ENCODE results near the gene SPTBN1.

Gene SPTBN1

DNA sequence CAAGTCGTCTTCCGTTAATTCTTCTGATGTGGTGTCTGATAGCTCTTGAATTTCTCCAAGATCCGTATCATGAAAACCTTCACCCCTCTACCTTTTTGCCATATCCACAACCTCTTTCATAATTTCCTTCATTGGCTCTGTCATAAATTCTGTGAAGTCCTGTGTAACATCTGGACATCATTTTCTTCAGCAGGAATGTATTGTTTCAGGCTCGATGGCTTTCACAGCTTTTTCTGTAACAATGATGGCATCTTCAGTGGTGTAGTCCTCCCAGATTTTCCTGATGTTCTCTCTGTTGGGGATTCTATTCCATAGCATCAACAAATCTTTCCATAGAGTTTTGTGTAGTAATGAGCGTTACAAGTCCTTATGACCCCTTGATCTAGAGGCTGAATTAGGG lies 153.1 kb downstream of the SPTBN1 start:
- Histone ChIP-seq H3K4me2 (ENCODE audit: low read length) (no peak overlapping the region), H3K4me1 (ENCODE audit: control insufficient read depth, insufficient read depth, low read length) (peaks cover 63% of the 10 kb centered on the region), H3K27me3 (ENCODE audit: control insufficient read depth, insufficient read depth, low read length) (no peaks in the 10 kb centered on the region), H3K36me3 (ENCODE audit: insufficient read depth, low read length) (peaks cover 12% of the 10 kb centered on the region), H3K4me3 (ENCODE audit: low read length) (no peak overlapping the region), H3K9ac (ENCODE audit: low read depth, low read length) (no peak overlapping the region), H3K9me3 (replicated peaks; ENCODE audit: low read length) (no peaks in the 10 kb centered on the region)

DNA sequence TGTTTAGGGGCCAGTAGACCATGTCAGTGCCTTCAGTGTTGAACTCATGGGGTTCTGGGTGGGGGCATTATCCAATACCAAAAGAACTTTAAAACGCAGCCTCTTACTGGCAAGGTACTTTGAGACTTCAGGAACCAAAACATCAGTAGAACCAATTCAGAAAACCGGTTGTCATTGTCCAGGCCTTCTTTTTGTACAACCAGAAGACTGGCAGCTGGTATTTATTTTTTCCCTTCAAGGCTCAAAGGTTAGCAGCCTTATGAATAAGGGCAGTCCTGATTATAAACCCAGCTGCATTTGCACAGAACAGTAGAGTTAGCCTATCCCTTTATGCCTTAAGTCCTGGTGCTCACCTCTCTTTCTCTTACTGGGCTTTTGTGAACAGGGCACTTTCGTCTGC lies 153.5 kb downstream of the SPTBN1 start:
- peaks cover 63% of the 10 kb centered on the region for H3K4me1 ChIP-seq (ENCODE audit: control insufficient read depth, insufficient read depth, low read length)
- no peak overlapping the region for H3K9ac ChIP-seq (ENCODE audit: low read depth, low read length)
- H3K36me3 ChIP-seq (ENCODE audit: insufficient read depth, low read length): peaks cover 13% of the 10 kb centered on the region
- H3K27me3 ChIP-seq (ENCODE audit: control insufficient read depth, insufficient read depth, low read length): no peaks in the 10 kb centered on the region
- no peak overlapping the region for H3K4me3 ChIP-seq (ENCODE audit: low read length)
- no peaks in the 10 kb centered on the region for H3K9me3 ChIP-seq (replicated peaks; ENCODE audit: low read length)
- H3K4me2 ChIP-seq (ENCODE audit: low read length): no peak overlapping the region

DNA sequence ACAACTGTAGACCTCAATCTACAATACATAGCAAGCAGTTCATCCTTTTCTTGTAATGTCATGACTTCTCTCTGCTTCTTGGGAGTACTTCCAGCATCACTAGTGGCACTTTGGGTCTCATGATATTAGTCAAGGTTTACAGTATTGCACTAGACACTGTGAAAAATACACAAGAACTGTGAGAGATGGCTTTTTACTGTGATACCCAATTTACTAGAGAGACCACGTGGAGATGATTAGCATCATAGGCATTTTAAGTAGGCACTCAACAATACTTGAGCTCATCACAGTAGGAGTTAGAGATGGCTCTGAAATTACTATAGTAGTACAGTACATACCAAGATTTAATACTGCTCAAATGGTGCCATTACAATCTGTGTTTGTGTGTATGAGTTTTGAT lies 154.6 kb downstream of the SPTBN1 start:
- Histone ChIP-seq H3K4me3 (ENCODE audit: low read length) (no peak overlapping the region), H3K9me3 (replicated peaks; ENCODE audit: low read length) (no peaks in the 10 kb centered on the region), H3K9ac (ENCODE audit: low read depth, low read length) (no peak overlapping the region), H3K4me1 (ENCODE audit: control insufficient read depth, insufficient read depth, low read length) (peaks cover 56% of the 10 kb centered on the region), H3K27me3 (ENCODE audit: control insufficient read depth, insufficient read depth, low read length) (no peaks in the 10 kb centered on the region), H3K36me3 (ENCODE audit: insufficient read depth, low read length) (peaks cover 21% of the 10 kb centered on the region), H3K4me2 (ENCODE audit: low read length) (no peak overlapping the region)

DNA sequence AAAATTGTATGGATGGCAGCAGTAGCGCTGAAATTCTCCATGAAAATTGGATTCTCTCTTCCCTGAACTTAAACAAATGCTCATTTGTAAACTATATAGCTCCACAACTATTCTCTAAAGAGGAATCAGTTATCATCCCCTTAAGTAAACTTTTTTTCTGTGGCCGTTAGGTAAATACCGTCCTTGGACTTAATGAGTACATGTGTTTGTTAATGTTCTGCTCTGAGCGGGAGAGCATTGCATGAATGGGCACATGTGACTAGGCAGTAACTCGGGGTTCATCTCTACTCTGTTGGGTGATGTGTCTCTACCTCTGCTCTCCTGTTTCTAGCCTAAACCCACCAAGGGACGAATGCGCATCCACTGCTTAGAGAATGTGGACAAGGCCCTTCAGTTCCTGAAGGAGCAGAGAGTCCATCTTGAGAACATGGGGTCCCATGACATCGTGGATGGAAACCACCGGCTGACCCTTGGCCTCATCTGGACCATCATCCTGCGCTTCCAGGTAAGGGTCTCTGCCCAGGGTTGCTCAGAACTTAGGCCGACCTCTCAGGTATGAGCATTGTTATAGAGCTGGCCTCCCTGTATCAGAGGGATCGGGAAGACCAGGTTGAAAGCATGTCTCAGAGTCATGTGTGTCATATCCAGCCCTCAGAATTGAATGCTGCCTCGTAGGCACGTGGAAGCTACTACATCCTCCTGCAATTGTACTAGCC lies 155.9 kb downstream of the SPTBN1 start:
- no peak overlapping the region for H3K9ac ChIP-seq (ENCODE audit: low read depth, low read length)
- no peak overlapping the region for H3K4me2 ChIP-seq (ENCODE audit: low read length)
- peaks cover 34% of the 10 kb centered on the region for H3K36me3 ChIP-seq (ENCODE audit: insufficient read depth, low read length)
- no peaks in the 10 kb centered on the region for H3K9me3 ChIP-seq (replicated peaks; ENCODE audit: low read length)
- H3K27me3 ChIP-seq (ENCODE audit: control insufficient read depth, insufficient read depth, low read length): no peaks in the 10 kb centered on the region
- H3K4me3 ChIP-seq (ENCODE audit: low read length): no peak overlapping the region
- H3K4me1 ChIP-seq (ENCODE audit: control insufficient read depth, insufficient read depth, low read length): peaks cover 43% of the 10 kb centered on the region

DNA sequence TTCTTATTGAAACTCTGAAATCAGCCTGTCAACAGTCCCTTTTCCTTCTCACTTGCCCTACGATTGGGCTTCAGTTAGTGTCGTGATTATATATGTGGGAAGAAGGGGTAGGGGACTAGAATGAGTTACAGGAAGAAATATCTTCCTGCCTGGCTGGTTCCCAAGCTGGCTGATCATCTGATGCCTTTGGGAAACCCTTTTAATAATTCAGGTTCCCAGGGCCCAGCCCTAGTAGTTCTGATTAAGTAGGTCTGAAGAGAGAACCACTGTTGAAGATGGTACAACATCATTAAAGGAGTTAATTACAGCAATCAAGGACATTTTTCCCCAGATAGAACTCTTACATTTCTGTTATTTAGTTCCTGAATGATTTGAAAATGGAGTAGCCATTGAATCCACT lies 157.3 kb downstream of the SPTBN1 start:
- Histone ChIP-seq H3K4me3 (ENCODE audit: low read length) (no peak overlapping the region), H3K4me1 (ENCODE audit: control insufficient read depth, insufficient read depth, low read length) (peaks cover 43% of the 10 kb centered on the region), H3K4me2 (ENCODE audit: low read length) (peak overlapping the region; percentile 62), H3K36me3 (ENCODE audit: insufficient read depth, low read length) (peaks cover 48% of the 10 kb centered on the region), H3K9ac (ENCODE audit: low read depth, low read length) (no peak overlapping the region), H3K9me3 (replicated peaks; ENCODE audit: low read length) (no peaks in the 10 kb centered on the region), H3K27me3 (ENCODE audit: control insufficient read depth, insufficient read depth, low read length) (no peaks in the 10 kb centered on the region)

DNA sequence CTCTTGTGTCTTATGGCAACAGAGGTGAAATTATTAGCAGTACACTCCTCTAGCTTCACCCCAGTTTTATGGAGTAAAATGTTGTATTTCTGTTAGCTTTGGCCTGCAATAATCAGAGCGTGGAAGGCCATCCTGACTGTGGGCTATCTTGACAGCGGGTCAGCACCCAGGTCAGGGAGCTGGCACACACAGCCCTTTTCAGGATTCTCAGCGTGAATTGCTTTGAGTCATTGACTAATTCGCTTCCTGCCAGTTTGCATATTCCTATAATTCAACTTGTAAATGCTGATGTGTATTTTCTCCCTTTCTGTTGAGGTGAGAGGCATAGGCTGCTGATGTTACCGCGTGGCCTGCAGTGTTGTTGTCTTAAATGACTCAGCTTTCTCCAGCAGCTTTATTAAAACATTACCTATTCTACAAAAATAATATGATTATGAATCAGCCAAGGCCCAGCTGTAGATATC lies 157.7 kb downstream of the SPTBN1 start:
- Histone ChIP-seq H3K4me3 (ENCODE audit: low read length) (peak overlapping the region; percentile 19), H3K9me3 (replicated peaks; ENCODE audit: low read length) (no peaks in the 10 kb centered on the region)

DNA sequence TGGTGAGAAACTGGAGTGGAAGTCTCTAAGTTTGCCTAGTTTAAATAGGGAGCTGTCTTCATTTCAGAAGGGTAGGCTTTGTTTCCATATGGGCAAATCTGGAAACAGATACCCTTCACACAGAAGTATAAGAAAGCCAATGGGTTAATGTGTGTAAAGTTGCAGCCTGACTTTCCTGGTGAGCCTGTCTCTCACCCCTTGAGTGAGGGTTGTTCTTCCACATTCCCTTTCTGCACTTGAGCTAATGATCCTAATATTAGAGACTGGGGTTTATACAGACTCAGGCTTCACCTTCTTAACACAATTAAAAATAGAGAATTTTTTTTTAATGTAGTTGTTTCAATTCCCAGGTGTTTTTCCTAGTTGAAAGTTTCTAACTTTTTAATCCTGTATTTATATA lies 158.7 kb downstream of the SPTBN1 start:
- Histone ChIP-seq H3K4me1 (ENCODE audit: control insufficient read depth, insufficient read depth, low read length) (peaks cover 41% of the 10 kb centered on the region), H3K9ac (ENCODE audit: low read depth, low read length) (no peak overlapping the region), H3K9me3 (replicated peaks; ENCODE audit: low read length) (no peaks in the 10 kb centered on the region), H3K4me3 (ENCODE audit: low read length) (no peak overlapping the region), H3K36me3 (ENCODE audit: insufficient read depth, low read length) (peaks cover 60% of the 10 kb centered on the region), H3K27me3 (ENCODE audit: control insufficient read depth, insufficient read depth, low read length) (no peaks in the 10 kb centered on the region), H3K4me2 (ENCODE audit: low read length) (no peak overlapping the region)

More for the DNA sequence above, 157.7 kb downstream of the SPTBN1 start:
- H3K36me3 ChIP-seq (ENCODE audit: insufficient read depth, low read length): peaks cover 50% of the 10 kb centered on the region
- peak overlapping the region; percentile 62 for H3K4me2 ChIP-seq (ENCODE audit: low read length)
- H3K9ac ChIP-seq (ENCODE audit: low read depth, low read length): no peak overlapping the region
- H3K4me1 ChIP-seq (ENCODE audit: control insufficient read depth, insufficient read depth, low read length): peaks cover 43% of the 10 kb centered on the region
- H3K27me3 ChIP-seq (ENCODE audit: control insufficient read depth, insufficient read depth, low read length): no peaks in the 10 kb centered on the region

DNA sequence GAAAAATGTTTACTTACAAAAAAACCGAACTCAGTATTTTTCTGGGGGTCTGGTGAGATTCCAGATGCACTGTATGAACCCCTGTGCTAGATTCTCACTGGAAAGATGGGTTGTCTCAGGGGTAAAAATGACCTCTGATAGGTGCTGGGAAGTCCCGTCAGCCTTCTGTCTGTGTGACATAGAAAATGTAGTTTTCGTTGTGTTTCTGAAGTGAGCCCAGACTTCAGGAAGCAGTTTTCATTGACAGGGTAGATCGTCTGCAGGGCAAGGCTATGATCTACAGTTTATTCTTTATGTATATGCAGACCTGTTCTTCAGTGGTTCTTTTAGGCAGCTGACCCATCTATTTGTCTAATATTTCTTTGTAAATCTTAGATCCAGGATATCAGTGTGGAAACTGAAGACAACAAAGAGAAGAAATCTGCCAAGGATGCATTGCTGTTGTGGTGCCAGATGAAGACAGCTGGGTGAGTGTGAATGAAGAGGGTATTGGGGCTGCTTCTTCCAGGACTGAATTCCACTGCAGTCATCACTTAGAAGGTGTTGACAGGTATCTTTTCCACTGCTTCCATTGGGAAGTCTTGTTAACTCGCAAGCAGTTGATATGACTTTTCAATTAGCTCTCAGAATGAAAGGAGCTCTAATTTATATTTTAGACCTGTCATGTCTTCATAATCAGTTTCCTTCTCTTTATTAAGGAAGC lies 159.9 kb downstream of the SPTBN1 start:
- Histone ChIP-seq H3K27me3 (ENCODE audit: control insufficient read depth, insufficient read depth, low read length) (no peaks in the 10 kb centered on the region), H3K9ac (ENCODE audit: low read depth, low read length) (no peak overlapping the region), H3K36me3 (ENCODE audit: insufficient read depth, low read length) (peaks cover 68% of the 10 kb centered on the region), H3K4me3 (ENCODE audit: low read length) (no peak overlapping the region), H3K4me1 (ENCODE audit: control insufficient read depth, insufficient read depth, low read length) (peaks cover 33% of the 10 kb centered on the region), H3K4me2 (ENCODE audit: low read length) (no peak overlapping the region), H3K9me3 (replicated peaks; ENCODE audit: low read length) (no peaks in the 10 kb centered on the region)

DNA sequence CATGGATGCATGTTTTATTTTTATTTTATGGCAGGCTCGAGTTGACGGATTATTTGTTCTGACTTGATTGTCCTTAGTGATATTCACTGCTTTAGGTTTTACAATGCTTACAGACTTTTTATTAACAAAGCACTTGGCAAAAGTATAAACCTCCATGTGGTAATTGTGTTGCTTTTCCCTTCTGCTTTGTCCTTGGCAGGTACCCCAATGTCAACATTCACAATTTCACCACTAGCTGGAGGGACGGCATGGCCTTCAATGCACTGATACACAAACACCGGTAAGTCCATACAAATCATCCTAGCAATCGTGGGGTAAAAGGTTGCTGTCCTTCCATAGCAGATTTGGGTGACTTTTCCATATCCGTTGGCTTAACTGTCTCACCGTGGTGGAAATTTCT lies 161.3 kb downstream of the SPTBN1 start:
- Histone ChIP-seq H3K9me3 (replicated peaks; ENCODE audit: low read length) (no peaks in the 10 kb centered on the region), H3K9ac (ENCODE audit: low read depth, low read length) (no peak overlapping the region), H3K36me3 (ENCODE audit: insufficient read depth, low read length) (peaks cover 77% of the 10 kb centered on the region), H3K4me2 (ENCODE audit: low read length) (no peak overlapping the region), H3K4me3 (ENCODE audit: low read length) (no peak overlapping the region), H3K4me1 (ENCODE audit: control insufficient read depth, insufficient read depth, low read length) (peaks cover 26% of the 10 kb centered on the region), H3K27me3 (ENCODE audit: control insufficient read depth, insufficient read depth, low read length) (no peaks in the 10 kb centered on the region)

DNA sequence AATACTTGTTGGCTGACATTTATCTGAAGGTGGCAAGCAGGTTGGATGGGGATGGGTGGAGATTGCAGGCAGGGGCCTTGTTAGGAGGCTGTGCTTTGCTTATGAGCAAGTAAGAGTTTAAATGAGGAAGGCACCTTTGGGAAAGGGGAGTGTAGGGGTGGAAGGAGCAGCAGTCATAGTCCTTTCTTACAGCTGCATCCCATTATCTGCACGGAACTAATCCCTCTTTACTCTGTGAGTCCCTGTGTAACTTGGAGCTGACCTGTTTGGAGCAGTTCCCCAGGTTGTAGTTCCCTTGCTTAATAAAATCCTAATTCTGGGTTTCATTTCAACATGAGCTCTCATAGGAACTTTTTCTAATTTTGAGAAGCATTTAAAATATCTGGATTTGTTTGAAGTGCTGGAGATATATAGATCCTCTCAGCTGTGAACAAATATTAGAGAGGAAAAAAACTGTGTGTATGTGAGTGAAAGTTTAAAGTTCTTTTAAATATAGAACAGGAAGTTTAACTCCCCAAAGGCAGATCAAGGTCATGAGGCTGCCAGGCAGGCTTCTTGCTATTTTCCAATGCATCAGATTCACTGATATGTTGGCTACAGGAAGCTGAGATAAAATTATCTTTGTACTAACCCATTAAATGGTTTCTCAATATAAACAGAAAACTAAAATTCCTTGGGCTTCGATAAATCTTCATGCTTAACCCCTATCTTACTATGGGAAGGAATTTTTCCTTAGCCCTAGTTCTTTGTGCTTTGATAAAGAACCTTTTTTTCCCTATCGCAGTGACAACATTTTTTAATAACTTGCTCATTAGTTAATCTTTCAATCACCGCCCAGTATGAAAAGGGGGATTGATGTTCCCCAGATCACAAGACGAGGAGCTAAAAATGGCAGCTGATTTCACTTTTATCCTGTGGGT lies 162.8 kb downstream of the SPTBN1 start:
- Histone ChIP-seq H3K9ac (ENCODE audit: low read depth, low read length) (no peak overlapping the region), H3K4me1 (ENCODE audit: control insufficient read depth, insufficient read depth, low read length) (peaks cover 11% of the 10 kb centered on the region), H3K9me3 (replicated peaks; ENCODE audit: low read length) (no peaks in the 10 kb centered on the region), H3K4me3 (ENCODE audit: low read length) (no peak overlapping the region), H3K4me2 (ENCODE audit: low read length) (no peak overlapping the region), H3K36me3 (ENCODE audit: insufficient read depth, low read length) (peaks cover 85% of the 10 kb centered on the region), H3K27me3 (ENCODE audit: control insufficient read depth, insufficient read depth, low read length) (no peaks in the 10 kb centered on the region)

DNA sequence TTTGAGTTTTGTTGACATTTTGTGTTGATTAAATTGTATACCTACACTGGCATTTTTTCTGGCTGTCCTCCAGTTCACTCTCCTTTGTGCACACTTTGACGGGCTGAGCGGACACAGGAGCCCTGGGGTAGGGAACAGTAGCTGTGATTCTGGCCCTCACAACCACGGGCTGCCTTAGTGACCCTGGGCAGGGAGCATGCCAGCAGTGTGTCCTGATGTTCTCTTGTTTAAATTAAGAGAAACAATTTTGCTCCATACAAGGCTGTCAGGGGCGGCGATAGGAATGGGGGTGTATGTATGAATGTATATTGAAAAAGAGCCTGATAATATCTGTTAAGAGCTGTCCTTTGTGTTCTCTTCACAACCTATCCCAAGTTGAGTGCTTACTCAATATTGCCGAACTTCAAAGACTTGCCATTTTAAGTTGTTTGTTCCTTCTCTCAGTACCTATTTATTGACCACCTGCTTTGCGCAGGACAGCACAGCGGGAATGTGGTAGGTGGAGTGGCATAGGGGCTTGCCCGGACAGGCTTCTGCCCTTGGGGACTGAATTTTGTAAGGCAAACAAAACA lies 163.6 kb downstream of the SPTBN1 start:
- Histone ChIP-seq H3K27me3 (ENCODE audit: control insufficient read depth, insufficient read depth, low read length) (no peaks in the 10 kb centered on the region), H3K9me3 (replicated peaks; ENCODE audit: low read length) (no peaks in the 10 kb centered on the region), H3K4me1 (ENCODE audit: control insufficient read depth, insufficient read depth, low read length) (peaks cover 2% of the 10 kb centered on the region), H3K36me3 (ENCODE audit: insufficient read depth, low read length) (peaks cover 91% of the 10 kb centered on the region), H3K4me2 (ENCODE audit: low read length) (no peak overlapping the region), H3K9ac (ENCODE audit: low read depth, low read length) (no peak overlapping the region), H3K4me3 (ENCODE audit: low read length) (no peak overlapping the region)
